GM12878 (cell line): ENCODE measurements around the gene MEG3.

Source experiments
- CREB1 ChIP-seq: IDR thresholded peaks from 2 replicates; pipeline ENCODE4 v1.6.1; 2012; ENCODE audit warnings: low read depth, mild to moderate bottlenecking, inconsistent platforms
- NR2C2 ChIP-seq: IDR thresholded peaks from 2 replicates; pipeline ENCODE4 v1.6.1; 2011; ENCODE audit warnings: borderline replicate concordance, low read depth; ENCODE audit not compliant: control insufficient read depth, insufficient read length
- POLR2AphosphoS5 ChIP-seq: IDR thresholded peaks from 2 replicates; pipeline ENCODE4 v1.6.1; 2011; ENCODE audit warnings: mild to moderate bottlenecking, low read length, inconsistent platforms
- RAD21 ChIP-seq: IDR thresholded peaks from 2 replicates; pipeline ENCODE4 v1.6.1; 2011; ENCODE audit warnings: mild to moderate bottlenecking, low read depth, low read length, moderate library complexity; ENCODE audit not compliant: insufficient read depth
- SMC3 ChIP-seq: IDR thresholded peaks from 2 replicates; pipeline ENCODE4 v1.6.1; 2011; ENCODE audit warnings: low read length, improper control_type of control experiment, borderline replicate concordance
- STAT3 ChIP-seq: IDR thresholded peaks from 2 replicates; pipeline ENCODE4 v1.6.1; 2011; ENCODE audit warnings: low read depth, low read length, improper control_type of control experiment
- TAF1 ChIP-seq: IDR thresholded peaks from 2 replicates; pipeline ENCODE4 v1.6.1; 2011; ENCODE audit warnings: mild to moderate bottlenecking, low read depth, low read length, borderline replicate concordance
- YY1 ChIP-seq: IDR thresholded peaks from 2 replicates; pipeline ENCODE4 v1.6.1; 2011; ENCODE audit warnings: low read depth, mild to moderate bottlenecking, low read length
- ZNF384 ChIP-seq: IDR thresholded peaks from 2 replicates; pipeline ENCODE4 v1.6.1; 2012; ENCODE audit warnings: low read depth, mild to moderate bottlenecking, low read length, improper control_type of control experiment, borderline replicate concordance
- ZSCAN29 ChIP-seq: fragments of 450-650 bp; IDR thresholded peaks from 2 replicates; pipeline ENCODE4 v1.6.1; 2017; ENCODE audit warnings: mild to moderate bottlenecking, moderate library complexity
- TF ChIP-seq, protein P1 (sequence below), 3 experiments: IDR thresholded peaks in 2 of 3; conservative IDR thresholded peaks in 1 of 3; 2 replicates each; pipeline ENCODE4 v1.5.1; 2011; ENCODE audit warnings: low read depth in 3 of 3, low read length in 3 of 3, mild to moderate bottlenecking in 3 of 3, control low read depth in 2 of 3, moderate library complexity in 2 of 3, inconsistent platforms in 1 of 3, mixed read lengths in 1 of 3; ENCODE audit not compliant: control insufficient read depth in 2 of 3, insufficient read depth in 1 of 3; ENCODE audit errors: extremely low read depth in 1 of 3

DNA sequence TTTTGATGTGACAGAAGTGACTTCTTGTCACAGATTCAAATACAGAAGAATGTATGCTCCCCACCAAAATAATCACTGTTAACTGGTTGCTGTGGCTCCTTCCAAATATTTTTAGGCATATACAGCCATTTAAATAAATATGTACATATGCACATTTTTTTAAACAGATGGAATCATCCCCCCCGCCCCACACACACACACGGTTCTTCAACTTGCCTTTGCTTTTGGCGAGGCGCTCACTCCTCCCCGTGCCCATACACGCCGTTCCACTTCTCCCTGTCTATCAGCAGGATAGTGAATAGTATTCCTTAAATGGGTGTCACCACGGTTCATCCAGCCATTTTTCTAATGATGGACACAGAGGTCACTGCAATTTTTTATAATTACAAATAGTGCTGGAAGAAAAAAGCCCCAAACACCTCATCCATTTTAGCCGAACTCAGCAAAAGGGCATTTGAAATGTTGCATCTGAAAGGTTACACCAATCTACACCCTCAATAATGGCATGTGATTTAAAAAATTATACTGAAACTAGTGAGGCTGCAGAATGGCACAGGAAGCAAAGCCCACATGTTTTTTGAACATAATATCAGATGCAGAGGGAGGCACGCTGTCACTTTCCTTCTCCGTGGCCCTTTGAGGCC is 39.2 kb upstream of the MEG3 start:
- TF ChIP-seq NR2C2 (no peak), POLR2AphosphoS5 (no peak), ZNF384 (no peak), RAD21 (no peak), TAF1 (no peak), YY1 (no peak), ZSCAN29 (no peak), STAT3 (no peak), CREB1 (no peak), SMC3 (no peak)
- TF ChIP-seq, protein P1, sequence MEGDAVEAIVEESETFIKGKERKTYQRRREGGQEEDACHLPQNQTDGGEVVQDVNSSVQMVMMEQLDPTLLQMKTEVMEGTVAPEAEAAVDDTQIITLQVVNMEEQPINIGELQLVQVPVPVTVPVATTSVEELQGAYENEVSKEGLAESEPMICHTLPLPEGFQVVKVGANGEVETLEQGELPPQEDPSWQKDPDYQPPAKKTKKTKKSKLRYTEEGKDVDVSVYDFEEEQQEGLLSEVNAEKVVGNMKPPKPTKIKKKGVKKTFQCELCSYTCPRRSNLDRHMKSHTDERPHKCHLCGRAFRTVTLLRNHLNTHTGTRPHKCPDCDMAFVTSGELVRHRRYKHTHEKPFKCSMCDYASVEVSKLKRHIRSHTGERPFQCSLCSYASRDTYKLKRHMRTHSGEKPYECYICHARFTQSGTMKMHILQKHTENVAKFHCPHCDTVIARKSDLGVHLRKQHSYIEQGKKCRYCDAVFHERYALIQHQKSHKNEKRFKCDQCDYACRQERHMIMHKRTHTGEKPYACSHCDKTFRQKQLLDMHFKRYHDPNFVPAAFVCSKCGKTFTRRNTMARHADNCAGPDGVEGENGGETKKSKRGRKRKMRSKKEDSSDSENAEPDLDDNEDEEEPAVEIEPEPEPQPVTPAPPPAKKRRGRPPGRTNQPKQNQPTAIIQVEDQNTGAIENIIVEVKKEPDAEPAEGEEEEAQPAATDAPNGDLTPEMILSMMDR (IDR thresholded peaks at IDR 0.05 in 2 of 3, conservative IDR thresholded peaks at IDR 0.05 in 1 of 3; ENCODE audit: control insufficient read depth in 2 of 3, extremely low read depth in 1 of 3, insufficient read depth in 1 of 3, low read depth in 3 of 3, low read length in 3 of 3): no peak
